GM18499 (cell line): ENCODE data around the gene CPTP.

ENCODE experiments used
- ATAC-seq: cut with Tn5 transposase; IDR thresholded peaks from one replicate; pipeline ENCODE4 v1.9.1; 2021; ENCODE audit warnings: moderate number of reproducible peaks; ENCODE audit not compliant: insufficient read depth, unreplicated experiment

CPTP gene

DNA sequence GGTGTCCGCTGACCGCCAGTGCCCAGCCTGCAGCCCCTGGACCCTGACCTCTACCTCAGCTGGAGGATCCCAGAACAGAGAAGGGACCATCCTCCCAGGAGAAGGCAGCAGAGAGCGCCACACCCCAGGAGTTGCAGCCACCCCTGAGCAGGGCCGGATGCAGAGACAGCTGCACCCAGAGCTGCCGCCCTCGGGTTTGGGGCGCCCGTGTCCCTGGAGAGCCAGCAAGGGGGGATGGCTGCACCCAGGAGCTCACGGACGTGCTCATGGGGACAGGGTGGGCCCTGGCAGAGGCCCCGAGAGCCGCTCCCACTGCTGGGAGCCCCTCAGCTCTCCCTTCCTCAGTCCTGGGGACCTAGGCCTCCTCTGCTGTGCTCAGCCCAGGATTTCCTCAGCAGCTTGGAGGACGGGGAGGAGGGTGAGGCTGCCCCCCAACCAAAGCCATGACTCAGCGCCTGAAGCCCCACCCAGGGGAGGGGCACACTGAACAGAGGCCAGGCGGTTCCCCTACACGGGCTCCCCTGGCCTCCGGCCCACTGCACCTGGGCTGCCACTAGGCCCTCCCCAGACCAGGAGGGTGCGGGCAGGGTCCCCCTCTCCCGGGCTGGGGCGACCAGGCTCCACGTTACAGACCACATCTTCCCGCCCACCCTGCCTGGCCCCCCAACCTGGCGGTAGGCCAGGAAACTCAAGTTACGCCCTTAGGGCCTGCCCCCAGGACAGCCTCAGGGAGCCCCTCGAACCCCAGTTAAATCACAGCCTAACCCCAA, 19.1 kb upstream of the CPTP start:
- ATAC-seq = no peak

DNA sequence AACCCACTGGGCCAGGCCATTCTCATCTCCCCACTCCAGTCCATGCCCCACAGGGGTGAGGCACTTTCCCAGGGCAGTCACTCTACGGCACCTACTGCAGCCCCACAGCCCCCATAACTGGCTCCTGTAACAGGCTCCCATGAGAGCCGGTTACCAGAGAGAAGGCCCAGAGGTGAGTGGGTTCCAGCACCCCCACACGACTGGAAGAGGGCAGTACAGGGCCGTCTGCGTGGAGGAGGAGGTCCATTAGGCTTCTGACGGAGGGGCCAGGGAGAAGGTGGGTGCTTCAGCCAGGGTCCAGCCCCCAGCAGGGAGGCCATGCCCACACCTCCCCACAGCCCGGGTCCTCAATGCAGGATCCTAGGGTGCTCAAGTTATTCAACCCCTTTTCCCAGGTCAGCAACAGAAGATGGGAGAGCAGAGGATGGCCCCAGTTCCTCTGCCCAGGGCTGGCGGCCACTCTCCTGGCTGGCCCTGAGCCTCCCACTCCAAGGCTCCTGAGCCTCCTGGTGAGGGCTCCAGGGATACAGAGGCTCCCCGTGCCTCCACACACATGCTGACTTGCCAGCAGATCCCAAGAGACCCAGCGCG, 18.4 kb upstream of the CPTP start:
- ATAC-seq = no peak

DNA sequence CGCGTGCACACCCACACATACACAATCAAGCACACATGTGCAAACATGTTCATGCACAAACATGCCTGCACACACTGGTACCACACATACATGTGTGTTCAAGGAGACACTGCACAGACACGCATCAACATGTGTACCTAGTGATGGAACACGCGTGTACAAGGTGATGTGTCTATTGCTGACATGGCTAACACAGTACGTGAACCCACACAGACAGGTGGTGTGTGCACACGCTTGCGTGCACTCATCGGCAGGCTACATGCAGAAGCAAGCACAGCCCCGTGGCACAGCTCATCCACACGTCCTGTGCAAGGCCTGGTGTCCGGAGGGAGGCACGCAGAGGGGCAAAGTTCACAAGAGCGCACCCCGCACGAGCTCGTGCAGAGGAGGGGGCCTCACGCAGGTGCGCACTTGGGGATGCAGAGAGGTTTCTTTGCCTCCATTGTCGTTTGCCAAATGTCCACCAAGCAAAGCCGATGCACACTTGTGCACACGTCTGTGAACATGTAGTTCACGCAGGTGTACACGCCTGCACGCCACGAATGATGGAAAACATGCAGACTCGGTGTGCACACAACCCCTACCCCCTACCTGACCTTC, 17.8 kb upstream of the CPTP start:
- ATAC-seq = no peak

GRCh38 chr1:1307261-1307922, 17.2 kb upstream of the CPTP start:
- no peak for ATAC-seq

DNA sequence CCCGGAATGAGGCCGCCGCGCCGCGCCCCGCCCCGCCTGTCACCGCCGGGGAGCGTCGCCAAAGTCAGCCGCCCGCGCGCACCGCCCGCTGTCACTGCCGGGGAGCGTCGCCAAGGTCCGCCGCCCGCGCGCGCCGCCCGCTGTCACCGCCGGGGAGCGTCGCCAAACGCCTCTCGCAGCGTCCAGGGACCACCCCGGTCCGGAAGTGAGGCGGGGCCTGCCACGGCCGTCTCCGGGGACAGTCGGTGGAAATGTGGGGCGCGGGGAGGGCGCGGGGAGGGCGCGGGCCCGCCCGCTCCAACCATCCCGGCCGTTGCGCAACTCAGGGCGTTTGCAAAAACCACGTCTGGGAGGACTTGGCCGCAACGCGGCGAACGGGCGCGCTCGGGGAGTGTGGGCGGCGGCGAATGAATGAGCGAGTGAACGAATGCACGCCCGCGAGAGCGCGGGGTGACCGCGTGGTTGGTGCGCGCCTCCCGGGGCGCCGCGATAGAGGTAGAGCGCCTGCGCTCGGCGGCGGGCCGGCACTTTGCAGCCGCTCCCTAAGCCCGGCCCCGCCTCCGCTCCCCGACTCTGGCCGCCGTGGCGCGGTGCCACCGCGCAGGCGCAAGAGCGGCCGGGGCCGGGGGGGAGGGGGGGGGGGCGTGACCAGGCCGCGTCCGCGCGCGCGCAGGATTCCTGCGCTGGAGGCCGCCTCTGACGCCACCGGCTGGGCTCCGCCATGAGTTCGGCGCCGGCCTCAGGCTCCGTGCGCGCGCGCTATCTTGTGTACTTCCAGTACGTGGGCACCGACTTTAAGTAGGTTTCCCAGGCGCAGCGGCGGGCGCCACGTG, 16.5 kb upstream of the CPTP start, which contains the start of the genes ACAP3 and PUSL1:
ACAP3 (minus strand) TSS at position 8 of the 833 bp plus-strand sequence. CDS start 115 bp downstream, outside the sequence.
PUSL1 (plus strand) TSS at position 675 of the 833 bp plus-strand sequence; CDS start at position 722, 47 bp downstream.
- ATAC-seq = no peak

DNA sequence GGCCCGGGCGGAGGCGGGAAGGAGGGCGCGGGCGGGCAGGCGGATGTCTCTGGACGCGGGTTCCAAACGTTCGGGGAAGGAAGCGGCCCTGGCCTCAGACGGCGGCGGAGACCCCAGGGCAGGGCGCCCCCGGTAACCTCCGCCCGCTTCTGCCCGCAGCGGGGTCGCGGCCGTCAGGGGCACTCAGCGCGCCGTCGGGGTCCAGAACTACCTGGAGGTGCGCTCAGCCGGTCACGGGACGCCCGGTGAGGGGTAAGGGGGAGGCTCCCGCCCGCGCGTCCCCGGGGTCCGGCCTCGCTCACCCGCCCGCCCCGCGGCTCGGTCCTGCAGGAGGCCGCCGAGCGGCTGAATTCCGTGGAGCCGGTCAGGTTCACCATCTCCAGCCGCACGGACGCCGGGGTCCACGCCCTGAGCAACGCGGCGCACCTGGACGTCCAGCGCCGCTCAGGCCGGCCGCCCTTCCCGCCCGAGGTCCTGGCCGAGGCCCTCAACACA, 15.8 kb upstream of the CPTP start:
- ATAC-seq = no peak

- ATAC-seq = no peak
These were observed 15.1 kb upstream of the CPTP start for GRCh38 chr1:1309251-1310108.

GRCh38 chr1:1310109-1310385, 14.6 kb upstream of the CPTP start:
- ATAC-seq = no peak

DNA sequence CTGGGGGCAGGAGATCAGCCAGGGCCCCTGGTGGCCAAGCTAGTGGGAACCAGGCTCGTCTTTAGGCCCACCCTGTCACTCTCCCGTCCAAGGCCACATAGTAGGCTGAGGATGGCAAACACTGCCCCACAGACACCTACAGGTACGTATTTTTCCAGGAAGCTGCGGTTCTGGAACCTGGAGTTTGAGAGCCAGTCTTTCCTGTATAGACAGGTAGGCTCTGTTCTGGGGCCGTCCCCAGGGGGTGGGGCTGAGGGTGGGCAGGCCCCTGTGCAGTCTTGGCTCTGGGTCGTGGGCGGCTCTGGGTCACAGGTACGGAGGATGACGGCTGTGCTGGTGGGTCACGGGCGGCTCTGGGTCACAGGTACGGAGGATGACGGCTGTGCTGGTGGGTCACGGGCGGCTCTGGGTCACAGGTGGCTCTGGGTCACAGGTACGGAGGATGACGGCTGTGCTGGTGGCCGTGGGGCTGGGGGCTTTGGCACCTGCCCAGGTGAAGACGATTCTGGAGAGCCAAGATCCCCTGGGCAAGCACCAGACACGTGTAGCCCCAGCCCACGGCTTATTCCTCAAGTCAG, 14.0 kb upstream of the CPTP start:
- ATAC-seq = no peak

- ATAC-seq = no peak
These were observed 13.2 kb upstream of the CPTP start for GRCh38 chr1:1311107-1312104.

- no peak for ATAC-seq
These were observed 11.9 kb upstream of the CPTP start for GRCh38 chr1:1312450-1313314.

GRCh38 chr1:1313500-1314236, 10.9 kb upstream of the CPTP start:
- ATAC-seq = no peak

- no peak for ATAC-seq
These were observed 10.4 kb upstream of the CPTP start for GRCh38 chr1:1314237-1314586.

DNA sequence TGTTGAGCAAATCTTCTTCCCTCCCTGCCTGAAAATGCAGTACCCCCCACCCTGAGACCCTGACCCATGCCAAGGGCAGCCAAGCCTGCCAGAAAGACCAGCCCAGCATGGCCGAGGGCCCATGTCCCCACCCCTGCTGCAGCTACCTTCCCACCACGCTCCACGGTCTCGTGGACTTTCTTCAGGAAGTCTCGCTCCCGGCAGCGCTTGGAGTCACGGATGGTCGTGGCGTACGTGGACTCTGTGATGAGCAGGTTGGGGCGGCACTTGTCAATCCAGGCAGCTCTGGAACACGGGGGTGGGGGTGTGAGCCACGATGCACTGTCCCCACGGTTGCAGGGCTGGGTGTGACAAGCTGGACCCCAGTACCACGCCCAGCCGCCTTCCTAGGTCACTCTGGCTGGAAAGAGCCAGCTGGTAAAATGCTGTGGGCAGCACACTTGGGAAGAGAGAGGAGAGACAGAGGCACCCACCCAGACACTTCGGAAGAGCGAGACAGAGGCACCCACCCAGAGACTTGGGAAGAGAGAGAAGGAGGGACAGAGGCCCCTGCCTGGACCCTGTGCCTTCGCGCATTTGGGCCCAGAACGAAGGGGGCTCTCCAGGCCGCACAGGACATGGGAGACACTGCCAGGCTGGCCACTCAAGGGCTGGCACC, 9.8 kb upstream of the CPTP start:
- no peak for ATAC-seq

GRCh38 chr1:1315435-1315954, 9.1 kb upstream of the CPTP start:
- ATAC-seq = no peak
